H1 (cell line): ENCODE results near the gene PRDM1. TPM values are rescaled to one million over a fixed set of nuclear protein-coding genes. Genes with fewer than 3 reads are reported as not detected.

Source experiments
- CTCF ChIA-PET: fragments of 300-600 bp; sonication (Branson Sonifier 250); formaldehyde crosslinking; loops from one replicate; lab custom pipeline; 2021; ENCODE audit not compliant: partially characterized antibody; lab: Charles Lee
- POLR2A ChIA-PET: fragments of 300-600 bp; sonication (Branson Sonifier 250); formaldehyde crosslinking; loops from one replicate; lab custom pipeline; 2021; ENCODE audit warnings: inconsistent platforms; ENCODE audit not compliant: partially characterized antibody; lab: Charles Lee
- DNase-seq, 2 experiments: peaks; one replicate each; pipeline versions ENCODE4 v3.0.0 to v3.0.0-alpha.2; 2010 to 2022; ENCODE audit warnings: low spot score in 2 of 2, low read depth in 1 of 2, mixed read lengths in 1 of 2
- FAIRE-seq: peaks from 2 replicates; lab custom pipeline; 2011; peaks lifted over from hg19 to GRCh38; lab: Jason Lieb, UNC
- H2AFZ ChIP-seq: 2 replicates; pipeline ENCODE4 v1.8.1; 2012; ENCODE audit warnings: low read length, inconsistent platforms
- H2AK5ac ChIP-seq: 2 replicates; pipeline ENCODE4 v1.6.1; 2013; ENCODE audit warnings: low read depth, low read length
- H2BK120ac ChIP-seq: replicated peaks from 2 replicates; pipeline ENCODE3; 2013; ENCODE audit warnings: low read depth, low read length, inconsistent platforms
- H2BK12ac ChIP-seq: 2 replicates; pipeline ENCODE4 v1.6.1; 2013; ENCODE audit warnings: low read depth, low read length
- H2BK15ac ChIP-seq: 2 replicates; pipeline ENCODE4 v1.6.1; 2013; ENCODE audit warnings: low read length
- H2BK20ac ChIP-seq: 2 replicates; pipeline ENCODE4 v1.6.1; 2013; ENCODE audit warnings: low read length
- H2BK5ac ChIP-seq: 2 replicates; pipeline ENCODE4 v1.6.1; 2013; ENCODE audit warnings: low read depth, low read length
- H3K14ac ChIP-seq: 2 replicates; pipeline ENCODE4 v1.6.1; 2013; ENCODE audit warnings: inconsistent platforms; ENCODE audit not compliant: insufficient read length
- H3K18ac ChIP-seq: 2 replicates; pipeline ENCODE4 v1.6.1; 2013; ENCODE audit warnings: low read length; ENCODE audit errors: extremely low read depth
- H3K23ac ChIP-seq: 2 replicates; pipeline ENCODE4 v1.6.1; 2013; ENCODE audit warnings: inconsistent platforms; ENCODE audit not compliant: insufficient read length
- H3K23me2 ChIP-seq: 2 replicates; pipeline ENCODE4 v1.6.1; 2013; ENCODE audit warnings: low read depth, low read length
- H3K27ac ChIP-seq: 2 replicates; pipeline ENCODE4 v1.6.1; 2011; ENCODE audit warnings: low read depth, low read length, inconsistent platforms
- H3K27me3 ChIP-seq, 4 experiments: replicated peaks in 1 of 4; 1 replicate in 1 of 4; 2 replicates in 3 of 4; pipeline versions ENCODE4 v1.6.1 to v1.8.1; 2011 to 2013; ENCODE audit warnings: low read length in 3 of 4, mild to moderate bottlenecking in 3 of 4, inconsistent platforms in 2 of 4, mixed read lengths in 2 of 4, moderate library complexity in 1 of 4; ENCODE audit not compliant: control insufficient read depth in 3 of 4, insufficient read depth in 3 of 4; ENCODE audit errors: extremely low read depth in 1 of 4
- H3K36me3 ChIP-seq, 4 experiments: 2 replicates each; pipeline versions ENCODE4 v1.6.1 to v1.8.1; 2011 to 2013; ENCODE audit warnings: mild to moderate bottlenecking in 4 of 4, low read length in 3 of 4, moderate library complexity in 2 of 4, control low read depth in 1 of 4, inconsistent platforms in 1 of 4; ENCODE audit not compliant: insufficient read depth in 4 of 4, control insufficient read depth in 2 of 4
- H3K4ac ChIP-seq: replicated peaks from 2 replicates; pipeline ENCODE3; 2013; ENCODE audit warnings: low read length, low read depth, mixed read lengths, inconsistent platforms; ENCODE audit not compliant: insufficient read length
- H3K4me1 ChIP-seq, 4 experiments: replicated peaks in 1 of 4; 1 replicate in 1 of 4; 2 replicates in 3 of 4; pipeline versions ENCODE4 v1.6.1 to v1.8.1; 2011 to 2013; ENCODE audit warnings: low read length in 3 of 4, inconsistent platforms in 2 of 4, mixed read lengths in 1 of 4; ENCODE audit not compliant: insufficient read depth in 4 of 4, control insufficient read depth in 3 of 4
- H3K4me2 ChIP-seq, 2 experiments: 2 replicates each; pipeline versions ENCODE4 v1.6.1 to v1.8.1; 2011 to 2013; ENCODE audit warnings: low read depth in 2 of 2, low read length in 2 of 2, control low read depth in 1 of 2, inconsistent platforms in 1 of 2, mild to moderate bottlenecking in 1 of 2; ENCODE audit not compliant: insufficient read depth in 1 of 2
- H3K4me3 ChIP-seq, 4 experiments: fragments of 200-600, 300-600 bp in 1 of 4; sonication (generic), shearing (Covaris generic), sonication (Bioruptor Twin) in 1 of 4; 2 replicates each; pipeline versions ENCODE4 v1.5.1 to v1.8.1; 2011 to 2016; ENCODE audit warnings: low read length in 4 of 4, low read depth in 3 of 4, control low read depth in 2 of 4, inconsistent platforms in 2 of 4, mild to moderate bottlenecking in 2 of 4, mixed read lengths in 1 of 4, moderate library complexity in 1 of 4; ENCODE audit not compliant: insufficient read depth in 2 of 4; ENCODE audit errors: extremely low read depth in 1 of 4
- H3K56ac ChIP-seq: replicated peaks from 2 replicates; pipeline ENCODE3; 2013; ENCODE audit warnings: low read depth, mild to moderate bottlenecking, mixed read lengths, low read length, inconsistent platforms; ENCODE audit not compliant: insufficient read length
- H3K79me1 ChIP-seq: 2 replicates; pipeline ENCODE4 v1.6.1; 2013; ENCODE audit warnings: low read depth, low read length, control low read depth
- H3K79me2 ChIP-seq, 2 experiments: 2 replicates each; pipeline versions ENCODE4 v1.6.1 to v1.8.1; 2012 to 2013; ENCODE audit warnings: low read length in 2 of 2, mild to moderate bottlenecking in 2 of 2, inconsistent platforms in 1 of 2; ENCODE audit not compliant: insufficient read depth in 2 of 2, control insufficient read depth in 1 of 2
- H3K9ac ChIP-seq, 4 experiments: replicated peaks in 1 of 4; 1 replicate in 1 of 4; 2 replicates in 3 of 4; pipeline versions ENCODE4 v1.6.1 to v1.8.1; 2011 to 2013; ENCODE audit warnings: low read depth in 3 of 4, low read length in 3 of 4, control low read depth in 2 of 4, mild to moderate bottlenecking in 2 of 4, moderate library complexity in 2 of 4, inconsistent platforms in 1 of 4; ENCODE audit errors: extremely low read depth in 1 of 4
- H3K9me3 ChIP-seq, 2 experiments: 2 replicates each; pipeline versions ENCODE4 v1.6.1 to v1.8.1; 2012 to 2013; ENCODE audit warnings: mild to moderate bottlenecking in 2 of 2, moderate library complexity in 2 of 2, control low read depth in 1 of 2, inconsistent platforms in 1 of 2, low read depth in 1 of 2, low read length in 1 of 2, mixed read lengths in 1 of 2; ENCODE audit not compliant: insufficient read depth in 2 of 2
- H4K20me1 ChIP-seq, 2 experiments: replicated peaks in 1 of 2; 2 replicates each; pipeline versions ENCODE3 to v1.8.1; 2011 to 2013; ENCODE audit warnings: inconsistent platforms in 2 of 2, low read length in 2 of 2, mild to moderate bottlenecking in 1 of 2; ENCODE audit not compliant: insufficient read depth in 2 of 2, control insufficient read depth in 1 of 2
- H4K5ac ChIP-seq: 2 replicates; pipeline ENCODE4 v1.6.1; 2013; ENCODE audit warnings: low read length, low read depth, mixed read lengths, inconsistent platforms; ENCODE audit not compliant: insufficient read length
- H4K8ac ChIP-seq: 2 replicates; pipeline ENCODE4 v1.8.0; 2013; ENCODE audit warnings: mild to moderate bottlenecking, moderate library complexity, low read length, inconsistent platforms; ENCODE audit not compliant: insufficient read depth; ENCODE audit errors: extremely low read depth
- H4K91ac ChIP-seq: replicated peaks from 2 replicates; pipeline ENCODE3; 2013; ENCODE audit warnings: low read length, mixed read lengths, inconsistent platforms; ENCODE audit not compliant: insufficient read length
- BACH1 ChIP-seq: IDR thresholded peaks from 2 replicates; pipeline ENCODE4 v1.6.1; 2012; ENCODE audit warnings: low read length, improper control_type of control experiment
- BRCA1 ChIP-seq: IDR thresholded peaks from 2 replicates; pipeline ENCODE4 v1.6.1; 2012; ENCODE audit warnings: low read depth, low read length, improper control_type of control experiment
- CHD1 ChIP-seq: IDR thresholded peaks from 2 replicates; pipeline ENCODE4 v1.6.1; 2012; ENCODE audit warnings: low read depth, low read length, improper control_type of control experiment
- EGR1 ChIP-seq: IDR thresholded peaks from 2 replicates; pipeline ENCODE4 v1.6.1; 2011; ENCODE audit warnings: low read depth, low read length, borderline replicate concordance
- GTF2F1 ChIP-seq: IDR thresholded peaks from 2 replicates; pipeline ENCODE4 v1.6.1; 2012; ENCODE audit warnings: low read depth, low read length, improper control_type of control experiment, borderline replicate concordance
- JUND ChIP-seq: IDR thresholded peaks from 2 replicates; pipeline ENCODE4 v1.6.1; 2011; ENCODE audit warnings: mild to moderate bottlenecking, improper control_type of control experiment, low read length
- RAD21 ChIP-seq, 2 experiments: IDR thresholded peaks in 1 of 2; conservative IDR thresholded peaks in 1 of 2; 2 replicates each; pipeline ENCODE4 v1.6.1; 2011; ENCODE audit warnings: low read depth in 2 of 2, low read length in 2 of 2, improper control_type of control experiment in 1 of 2, inconsistent platforms in 1 of 2, mild to moderate bottlenecking in 1 of 2, moderate library complexity in 1 of 2
- RBBP5 ChIP-seq: IDR thresholded peaks from 2 replicates; pipeline ENCODE4 v1.7.1; 2012; ENCODE audit warnings: low read depth, mild to moderate bottlenecking, inconsistent platforms, low read length, moderate library complexity, borderline replicate concordance
- WGBS, 2 experiments: shearing (Covaris generic) in 1 of 2; methylation state at CpG; one replicate each; pipeline versions ENCODE4 v1.1.6 to v1.1.7; 2013 to 2015; ENCODE audit warnings: low lambda C conversion rate in 2 of 2, mixed read lengths in 2 of 2, inconsistent platforms in 1 of 2, low coverage in 1 of 2, missing lambda C conversion rate in 1 of 2; ENCODE audit not compliant: insufficient replicate concordance in 2 of 2, insufficient coverage in 1 of 2, insufficient read length in 1 of 2; ENCODE audit errors: extremely low coverage in 1 of 2, missing lambda C conversion rate in 1 of 2; 5-methylcytosine and 5-hydroxymethylcytosine counted together
- polyA plus RNA-seq, 7 experiments: library from polyadenylated mRNA; depleted of rRNA in 3 of 7; stranded (reverse) in 5 of 7; unstranded in 2 of 7; fragments of >200 nt in 5 of 7; fragments of 200-250 nt in 2 of 7; gene quantifications; 1 replicate in 5 of 7; 2 replicates in 1 of 7; 4 replicates in 1 of 7; pipeline versions ENCODE4 v1.2.1 to v1.2.3, GENCODE V29; 2011 to 2013; ENCODE audit warnings: missing spikeins in 2 of 7, mixed read lengths in 2 of 7
- total RNA-seq: library from RNA; stranded (reverse); fragmentation: NEBNext Ultra II Directional; extraction: Animal tissue kit (Norgen Biotek cat#: 25700); gene quantifications from 2 replicates; pipeline ENCODE4 v1.2.1, GENCODE V29; 2021

PRDM1 gene
- total and polyA plus RNA-seq, 2 of the 8 experiments (the other 6 are each of a cell fraction or from before 2014, with no cell fraction given), result 0.21 to 0.74 TPM

DNA sequence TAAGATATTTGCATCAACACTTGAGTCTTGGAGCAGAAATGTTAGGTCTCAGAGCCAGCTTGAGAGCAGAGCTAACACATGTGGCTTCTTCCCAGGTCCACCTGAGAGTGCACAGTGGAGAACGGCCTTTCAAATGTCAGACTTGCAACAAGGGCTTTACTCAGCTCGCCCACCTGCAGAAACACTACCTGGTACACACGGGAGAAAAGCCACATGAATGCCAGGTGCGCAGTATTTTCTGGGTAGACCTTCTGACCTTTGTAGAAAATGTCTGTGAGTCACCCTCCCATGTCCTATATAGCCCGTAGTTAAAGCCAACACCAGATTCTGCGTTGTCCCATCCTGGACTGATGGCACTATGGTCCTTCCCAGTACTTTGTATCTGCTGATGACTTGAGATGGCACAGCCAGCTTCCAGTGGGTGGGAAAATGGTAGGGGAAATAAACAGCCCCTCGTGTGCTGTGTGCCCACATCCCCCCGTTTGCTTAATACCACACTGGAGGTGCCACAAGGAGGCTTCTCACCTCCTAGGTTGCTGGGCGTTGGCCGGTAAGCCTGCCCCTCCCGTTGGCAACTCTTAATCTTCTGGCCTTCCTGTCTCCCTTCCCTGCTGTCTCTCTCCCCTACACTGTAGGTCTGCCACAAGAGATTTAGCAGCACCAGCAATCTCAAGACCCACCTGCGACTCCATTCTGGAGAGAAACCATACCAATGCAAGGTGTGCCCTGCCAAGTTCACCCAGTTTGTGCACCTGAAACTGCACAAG is 20.3 kb downstream of the PRDM1 start:
- Histone ChIP-seq H3K27me3 (no peaks in the 10 kb centered on the region; a peak in 1 of 7 replicates), H3K36me3 (no peaks in the 10 kb centered on the region), H2AFZ (no peak overlapping the region), H3K27ac (no peak overlapping the region), H2BK20ac (no peak overlapping the region), H3K18ac (no peak overlapping the region), H2BK15ac (no peak overlapping the region), H3K9me3 (no peaks in the 10 kb centered on the region), H3K23me2 (no peaks in the 10 kb centered on the region), H3K79me2 (no peaks in the 10 kb centered on the region), H3K4me1 (no peaks in the 10 kb centered on the region), H3K4me2 (no peak overlapping the region), H3K14ac (no peak overlapping the region), H4K5ac (no peak overlapping the region), H4K8ac (no peak overlapping the region), H2BK5ac (no peak overlapping the region), H2BK120ac (no peak overlapping the region), H3K4ac (no peak overlapping the region), H4K20me1 (no peaks in the 10 kb centered on the region), H2BK12ac (no peak overlapping the region), H2AK5ac (no peak overlapping the region), H4K91ac (no peak overlapping the region), H3K4me3 (no peak overlapping the region), H3K79me1 (no peaks in the 10 kb centered on the region), H3K56ac (no peak overlapping the region), H3K9ac (no peak overlapping the region), H3K23ac (no peak overlapping the region)
- FAIRE-seq (no peak), DNase-seq (no peak)
- whole genome bisulfite sequencing, 2 experiments, result 91% methylated on average over 12 of the region's 12 CpGs; no CpG with 5 or more reads in 1 of the 2 experiments
- no peak for TF ChIP-seq EGR1
- TF ChIP-seq GTF2F1, result no peak
- no peak for TF ChIP-seq BRCA1
- TF ChIP-seq RAD21 (IDR thresholded peaks at IDR 0.05 in 1 of 2, conservative IDR thresholded peaks at IDR 0.05 in 1 of 2; ENCODE audit: low read depth in 2 of 2, low read length in 2 of 2), result no peak
- TF ChIP-seq BACH1, result no peak
- no peak for TF ChIP-seq JUND
- TF ChIP-seq CHD1, result no peak
- TF ChIP-seq RBBP5, result no peak
- ChIA-PET POLR2A (no interaction called here), CTCF (interaction anchor here (1.2 to 1.3 kb wide), 2 partner anchors 22 to 41 kb away, joined by 3 read pairs; no protein-coding TSS in a partner anchor)
